T follicular helper cell (primary cell): ENCODE data around the gene CALHM2.
"Not testable (repeated sequence)": the region's sequence is repeated elsewhere in the genome, so short reads cannot be mapped to it uniquely, and the experiment has no call there.

Source experiments
- DNase-seq: peaks from one replicate; pipeline ENCODE4 v3.0.0-alpha.2; 2020; ENCODE audit warnings: low read depth

The CALHM2 gene

GRCh38 chr10:103450201-103450695 lies 1.9 kb downstream of the CALHM2 start:
- no peak for DNase-seq

DNA sequence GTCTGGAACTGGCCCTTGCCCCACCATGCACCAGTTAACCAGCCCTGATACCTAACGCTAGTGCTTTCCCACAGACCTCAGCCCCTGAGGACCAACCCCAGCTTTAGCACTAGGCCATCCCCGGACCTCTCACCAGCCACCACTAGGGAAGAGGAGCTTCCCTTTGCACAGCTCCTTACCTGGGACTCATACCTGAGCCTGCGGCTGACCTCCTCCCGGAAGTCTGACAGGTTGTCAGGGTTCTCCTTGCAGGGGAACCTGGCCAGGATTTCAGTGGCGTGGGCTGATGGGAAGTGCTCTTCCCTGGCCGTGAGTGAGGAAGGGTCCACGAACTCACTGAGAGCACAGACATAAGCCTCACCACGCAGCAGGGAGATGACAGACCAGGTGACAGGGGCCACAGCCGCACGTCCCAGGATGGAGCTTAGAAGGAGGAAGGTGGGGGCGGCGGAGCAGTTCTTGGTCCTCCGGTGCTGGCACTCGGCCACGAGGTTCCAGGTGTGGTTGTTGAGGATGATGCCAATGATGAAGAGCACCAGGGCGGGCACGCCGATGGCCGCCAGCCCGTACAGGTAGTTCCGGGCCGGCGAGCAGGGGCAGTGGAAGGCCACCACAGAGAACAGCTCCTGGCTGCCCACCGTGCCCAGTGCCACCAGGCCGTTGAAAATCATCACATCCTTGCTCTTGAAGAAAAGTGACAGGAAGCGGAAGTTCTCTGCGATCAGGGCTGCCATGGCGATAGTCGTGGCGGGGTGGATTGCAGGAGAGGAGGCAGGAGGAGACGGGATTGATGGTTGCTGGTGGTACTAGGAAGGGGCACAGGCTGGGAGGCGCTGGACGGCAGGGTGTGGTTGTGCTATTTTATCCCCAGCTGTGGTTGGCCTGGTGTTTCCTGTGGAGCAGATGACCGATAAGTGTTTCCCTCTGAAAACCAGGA lies 2.7 kb downstream of the CALHM2 start:
- DNase-seq, result no peak

- DNase-seq, result no peak
Measured at GRCh38 chr10:103448746-103449145, 3.4 kb downstream of the CALHM2 start.

GRCh38 chr10:103447187-103447586 lies 5.0 kb downstream of the CALHM2 start:
- DNase-seq, result no peak

DNA sequence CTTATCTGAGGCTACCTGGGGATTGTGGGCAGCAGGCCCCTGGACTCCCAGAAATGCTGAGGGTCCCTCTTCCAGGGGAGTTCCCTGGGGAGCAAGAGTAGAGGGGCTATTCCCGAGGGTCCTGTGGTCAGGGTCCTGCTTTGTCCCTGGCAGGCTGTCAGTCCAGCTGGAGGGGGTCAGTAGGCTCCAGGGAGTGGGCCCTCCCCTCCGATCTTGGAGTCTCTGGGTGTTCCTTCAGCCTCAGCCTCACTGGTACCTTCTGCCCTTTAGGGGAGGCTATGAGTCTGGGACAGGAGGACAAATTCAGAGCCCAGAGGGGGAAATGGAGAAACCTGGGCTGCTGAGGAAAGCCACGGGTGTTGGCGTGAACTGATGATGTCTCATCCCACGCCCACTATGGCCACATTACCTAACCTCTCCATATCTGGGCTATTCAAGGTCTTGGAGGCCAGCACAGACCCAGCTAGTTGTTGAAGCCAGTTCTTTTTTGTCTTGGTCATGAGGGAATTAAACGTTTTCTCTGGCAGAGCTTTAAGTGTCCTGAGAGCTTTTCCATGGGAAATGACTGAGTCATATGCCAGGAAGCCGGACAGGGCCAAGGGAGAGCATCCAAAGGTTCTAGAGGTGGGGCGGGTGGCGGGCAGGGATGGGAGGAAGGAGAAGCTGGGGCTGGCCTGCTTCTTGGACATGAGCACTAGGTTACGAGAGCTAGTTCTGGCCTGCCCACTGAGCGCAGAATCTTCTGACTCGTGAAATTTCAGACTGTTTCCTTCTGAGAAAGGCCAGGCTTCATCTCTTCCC lies 6.2 kb downstream of the CALHM2 start:
- DNase-seq, result no peak

GRCh38 chr10:103445366-103445765 lies 6.8 kb downstream of the CALHM2 start:
- no peak for DNase-seq

DNA sequence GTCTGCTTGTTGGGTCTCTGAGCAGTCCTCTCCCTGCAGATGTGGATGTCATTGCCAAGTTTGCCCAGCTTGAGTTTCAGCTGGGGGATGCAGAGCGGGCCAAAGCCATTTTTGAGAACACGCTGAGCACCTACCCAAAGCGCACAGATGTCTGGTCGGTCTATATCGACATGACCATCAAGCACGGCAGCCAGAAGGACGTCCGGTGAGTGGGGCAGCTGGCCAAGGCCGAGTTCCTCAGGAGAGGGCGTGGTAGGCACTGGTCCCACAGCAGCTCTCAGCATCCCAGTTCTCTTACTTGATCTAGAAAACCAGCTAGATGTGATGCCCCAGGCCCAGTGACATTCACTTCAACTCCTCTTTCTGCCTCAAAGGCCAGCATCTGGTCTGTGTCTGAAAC lies 7.7 kb downstream of the CALHM2 start:
- no peak for DNase-seq

GRCh38 chr10:103443475-103444185 lies 8.5 kb downstream of the CALHM2 start:
- no peak for DNase-seq

GRCh38 chr10:103442031-103442461 lies 10.1 kb downstream of the CALHM2 start:
- no peak for DNase-seq

- DNase-seq, result no peak
Measured at GRCh38 chr10:103441611-103442010, 10.6 kb downstream of the CALHM2 start.

DNA sequence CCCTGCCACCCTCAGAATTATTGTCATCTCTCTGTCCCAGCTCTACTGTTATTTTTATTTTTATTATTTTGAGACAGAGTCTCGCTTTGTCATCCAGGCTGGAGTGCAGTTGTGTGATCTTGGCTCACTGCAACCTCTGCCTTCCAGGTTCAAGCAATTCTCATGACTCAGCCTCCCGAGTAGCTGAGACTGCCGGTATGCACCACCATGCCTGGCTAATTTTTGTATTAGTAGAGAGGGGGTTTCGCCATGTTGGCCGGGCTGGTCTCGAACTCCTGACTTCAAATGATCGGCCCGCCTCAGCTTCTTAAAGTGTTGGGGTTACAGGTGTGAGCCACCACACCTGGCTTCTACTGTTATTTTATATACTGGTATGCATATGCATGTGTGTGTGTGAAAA lies 11.0 kb downstream of the CALHM2 start:
- no peak for DNase-seq

- DNase-seq, result no peak
Measured at GRCh38 chr10:103440416-103440815, 11.8 kb downstream of the CALHM2 start.

GRCh38 chr10:103439776-103440175 lies 12.4 kb downstream of the CALHM2 start:
- no peak for DNase-seq

GRCh38 chr10:103433858-103434257 lies 18.3 kb downstream of the CALHM2 start:
- DNase-seq, result no peak

GRCh38 chr10:103431902-103432301 lies 20.3 kb downstream of the CALHM2 start:
- DNase-seq, result no peak

- DNase-seq, result no peak
Measured at GRCh38 chr10:103429647-103430046, 22.5 kb downstream of the CALHM2 start.

GRCh38 chr10:103428989-103429643 lies 23.1 kb downstream of the CALHM2 start:
- no peak for DNase-seq

DNA sequence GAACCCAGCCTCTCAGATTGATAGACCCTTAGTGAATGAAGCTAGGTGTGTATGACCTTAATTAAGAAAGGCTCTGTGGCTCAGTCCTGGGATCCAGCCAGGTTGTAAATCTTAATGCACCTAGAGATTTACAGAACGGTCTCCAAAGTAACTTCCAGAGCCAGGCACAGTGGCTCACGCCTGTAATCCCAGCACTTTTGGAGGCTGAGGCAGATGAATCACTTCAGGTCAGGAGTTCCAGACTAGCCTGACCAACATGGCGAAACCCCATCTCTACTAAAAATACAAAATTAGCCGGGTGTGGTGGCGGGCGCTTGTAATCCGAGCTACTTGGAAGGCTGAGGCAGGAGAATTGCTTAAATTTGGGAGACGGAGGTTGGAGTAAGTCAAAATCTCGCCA lies 24.3 kb downstream of the CALHM2 start:
- DNase-seq, result no peak

- DNase-seq, result no peak
Measured at GRCh38 chr10:103423748-103424147, 28.4 kb downstream of the CALHM2 start.

DNA sequence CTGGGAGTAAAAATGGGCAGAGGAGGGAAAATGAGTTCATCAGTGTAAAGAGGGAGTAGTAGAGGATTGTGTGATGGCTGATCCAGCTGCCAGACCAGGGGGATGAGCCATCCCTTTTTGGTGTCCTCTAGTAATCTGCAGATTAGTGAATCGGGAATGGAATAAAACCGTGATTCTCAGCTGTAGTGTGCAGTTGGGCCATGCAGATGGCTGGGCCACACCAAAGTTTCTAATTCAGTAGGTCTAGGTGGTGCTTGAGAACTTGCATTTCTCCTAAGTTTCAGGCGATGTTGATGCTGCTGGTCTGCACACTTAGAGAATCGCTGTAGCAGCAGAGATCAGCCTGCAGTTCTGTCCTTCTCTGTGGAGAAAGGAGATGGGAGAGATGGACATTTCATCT lies 33.1 kb downstream of the CALHM2 start:
- no peak for DNase-seq

DNA sequence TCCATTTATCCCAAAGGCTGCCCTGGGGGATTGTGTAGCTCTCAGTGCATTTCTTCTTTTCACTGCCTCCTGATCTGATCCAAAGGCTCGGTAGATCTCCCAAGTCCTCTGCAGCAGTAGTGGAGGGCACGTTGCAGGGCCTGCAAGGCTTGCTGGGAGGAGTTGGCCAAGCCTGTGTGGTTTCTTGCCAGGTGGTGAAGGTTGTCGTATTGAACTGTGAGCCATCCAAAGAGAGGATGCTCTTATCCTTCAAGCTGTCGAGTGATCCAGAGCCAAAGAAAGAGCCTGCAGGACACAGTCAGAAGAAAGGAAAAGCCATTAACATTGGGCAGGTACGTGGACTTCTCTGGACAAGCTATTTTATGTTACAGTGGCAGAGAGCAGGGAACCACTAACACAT lies 34.6 kb downstream of the CALHM2 start:
- no peak for DNase-seq

DNA sequence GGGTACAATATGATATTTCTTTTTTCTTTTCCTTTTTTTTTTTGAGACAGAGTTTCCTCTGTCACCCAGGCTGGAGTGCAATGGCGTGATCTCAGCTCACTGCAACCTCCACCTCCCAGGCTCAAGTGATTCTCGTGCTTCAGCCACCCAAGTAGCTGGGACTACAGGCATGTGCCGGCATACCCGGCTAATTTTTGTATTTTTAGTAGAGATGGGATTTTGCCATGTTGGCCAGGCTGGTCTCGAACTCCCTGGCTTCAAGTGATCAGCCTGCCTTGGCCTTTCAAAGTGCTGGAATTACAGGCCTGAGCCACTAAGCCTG lies 35.1 kb downstream of the CALHM2 start:
- DNase-seq, result not testable (repeated sequence)
